Colonic mucosa (tissue), 4 donors: ENCODE results near the gene ERH. TPM values are rescaled to one million over a fixed set of nuclear protein-coding genes. Genes with fewer than 3 reads are reported as not detected.

Experiments
- DNase-seq: peaks from one replicate; pipeline ENCODE4 v3.0.0-alpha.2; 2020
- H3K27ac ChIP-seq: fragments of 200-600 bp; one replicate; pipeline ENCODE4 v1.8.0; 2021
- H3K27me3 ChIP-seq: fragments of 200-600 bp; one replicate; pipeline ENCODE4 v1.8.0; 2021
- H3K36me3 ChIP-seq: fragments of 200-600 bp; one replicate; pipeline ENCODE4 v1.8.0; 2021
- H3K4me1 ChIP-seq: fragments of 200-600 bp; one replicate; pipeline ENCODE4 v1.8.0; 2021; ENCODE audit warnings: mild to moderate bottlenecking
- H3K4me3 ChIP-seq: fragments of 200-600 bp; one replicate; pipeline ENCODE4 v1.8.0; 2021
- H3K9ac ChIP-seq, 2 donors: one replicate each; pipeline ENCODE4 v1.7.0; 2013; ENCODE audit warnings: control low read depth in 2 of 2, low read depth in 2 of 2, low read length in 2 of 2
- H3K9me3 ChIP-seq: fragments of 200-600 bp; one replicate; pipeline ENCODE4 v1.8.0; 2021
- intact Hi-C: fragments of 100-400 bp; cut with DNase I; formaldehyde crosslinking; loops from one replicate; pipeline ENCODE4 v1.14.1; 2022
- total RNA-seq, 2 donors: library from RNA; stranded (reverse); fragmentation: NEBNext Ultra II Directional in 1 of 2; extraction: Animal tissue kit (Norgen Biotek cat#: 25700) in 1 of 2; gene quantifications; one replicate each; pipeline ENCODE4 v1.2.1, GENCODE V29; 2021
- TF ChIP-seq, protein P1 (sequence below): fragments of 200-600 bp; IDR thresholded peaks from one replicate; pipeline ENCODE4 v1.8.0; 2022; ENCODE audit warnings: antibody characterized with exemption, mild to moderate bottlenecking
- donor health status: healthy.
- donor health status: DM: no; HTN: no; CAD: no.
- donor health status: DM: no; HTN: no; CAD: no.

Gene ERH
- total RNA-seq = 100 to 1,000 TPM; 118 to 192 TPM

DNA sequence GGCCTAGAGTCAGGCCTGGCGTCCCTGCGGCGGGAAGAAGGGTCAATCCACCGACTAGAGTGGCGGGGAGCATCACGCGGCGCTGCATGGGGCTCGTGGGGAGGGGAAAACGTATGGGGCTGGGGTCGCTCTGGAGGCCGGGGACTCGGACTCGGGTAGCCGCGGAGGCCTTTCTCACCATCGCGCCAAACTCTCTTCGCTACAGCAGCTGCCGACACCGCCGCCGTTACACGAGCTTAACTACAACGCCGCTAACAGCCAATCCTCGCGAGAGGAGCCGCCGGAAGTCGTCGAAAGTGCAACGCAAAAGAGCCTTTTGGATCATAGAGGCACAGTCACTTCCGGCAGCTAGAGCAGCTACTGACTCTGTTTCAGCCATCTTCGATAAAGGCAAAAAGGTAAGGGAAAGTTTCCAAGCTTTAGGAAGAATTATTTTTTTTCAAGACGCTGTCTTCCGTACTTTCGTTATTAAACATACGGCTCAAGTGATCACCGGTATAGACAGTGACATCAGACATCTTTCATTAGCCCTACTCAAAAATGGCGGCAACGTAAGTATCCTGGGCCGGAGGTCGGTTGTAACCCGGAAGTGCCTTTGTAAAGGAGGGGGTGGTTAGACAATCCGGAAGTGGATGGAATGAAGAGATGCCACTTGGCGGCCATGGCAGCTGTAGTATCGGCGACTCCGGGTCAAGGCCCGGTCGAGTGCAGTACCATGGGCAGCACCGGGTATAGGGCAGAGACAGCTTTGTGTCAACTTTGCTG lies at the start of gene ERH, which contains the start of gene SLC39A9:
ERH (minus strand) TSS at position 247 of the 765 bp plus-strand sequence; CDS start at position 181, 66 bp downstream.
SLC39A9 (plus strand) TSS at position 640 of the 765 bp plus-strand sequence. CDS start 678 bp downstream, outside the sequence.
- H3K4me1 ChIP-seq = peaks cover 30% of the 10 kb centered on the region
- intact Hi-C loops = no loop called here
- peak; percentile 97 for DNase-seq

GRCh38 chr14:69443296-69443805 lies 45.3 kb upstream of the ERH start:
- intact Hi-C loops = no loop called here
- no peak for DNase-seq
- H3K27ac ChIP-seq = no peak overlapping the region
- H3K4me1 ChIP-seq = no peaks in the 10 kb centered on the region
- no peaks in the 10 kb centered on the region for H3K9me3 ChIP-seq
- TF ChIP-seq, protein P1, sequence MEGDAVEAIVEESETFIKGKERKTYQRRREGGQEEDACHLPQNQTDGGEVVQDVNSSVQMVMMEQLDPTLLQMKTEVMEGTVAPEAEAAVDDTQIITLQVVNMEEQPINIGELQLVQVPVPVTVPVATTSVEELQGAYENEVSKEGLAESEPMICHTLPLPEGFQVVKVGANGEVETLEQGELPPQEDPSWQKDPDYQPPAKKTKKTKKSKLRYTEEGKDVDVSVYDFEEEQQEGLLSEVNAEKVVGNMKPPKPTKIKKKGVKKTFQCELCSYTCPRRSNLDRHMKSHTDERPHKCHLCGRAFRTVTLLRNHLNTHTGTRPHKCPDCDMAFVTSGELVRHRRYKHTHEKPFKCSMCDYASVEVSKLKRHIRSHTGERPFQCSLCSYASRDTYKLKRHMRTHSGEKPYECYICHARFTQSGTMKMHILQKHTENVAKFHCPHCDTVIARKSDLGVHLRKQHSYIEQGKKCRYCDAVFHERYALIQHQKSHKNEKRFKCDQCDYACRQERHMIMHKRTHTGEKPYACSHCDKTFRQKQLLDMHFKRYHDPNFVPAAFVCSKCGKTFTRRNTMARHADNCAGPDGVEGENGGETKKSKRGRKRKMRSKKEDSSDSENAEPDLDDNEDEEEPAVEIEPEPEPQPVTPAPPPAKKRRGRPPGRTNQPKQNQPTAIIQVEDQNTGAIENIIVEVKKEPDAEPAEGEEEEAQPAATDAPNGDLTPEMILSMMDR = no peak
- H3K27me3 ChIP-seq = no peaks in the 10 kb centered on the region
- H3K36me3 ChIP-seq = no peaks in the 10 kb centered on the region
- no peak overlapping the region for H3K9ac ChIP-seq
- no peak overlapping the region for H3K4me3 ChIP-seq

More for the DNA sequence above, at the start of gene ERH, which contains the start of gene SLC39A9:
- peak within 1 kb of the TSS; percentile 89 for H3K4me3 ChIP-seq
- peak within 1 kb of the TSS; percentile 87 for H3K27ac ChIP-seq
- H3K9me3 ChIP-seq = no peaks in the 10 kb centered on the region
- peak within 1 kb of the TSS; percentile 84 to 86 for H3K9ac ChIP-seq
- TF ChIP-seq, protein P1 = no peak
- peaks cover 5% of the 10 kb centered on the region for H3K36me3 ChIP-seq
- H3K27me3 ChIP-seq = no peaks in the 10 kb centered on the region

DNA sequence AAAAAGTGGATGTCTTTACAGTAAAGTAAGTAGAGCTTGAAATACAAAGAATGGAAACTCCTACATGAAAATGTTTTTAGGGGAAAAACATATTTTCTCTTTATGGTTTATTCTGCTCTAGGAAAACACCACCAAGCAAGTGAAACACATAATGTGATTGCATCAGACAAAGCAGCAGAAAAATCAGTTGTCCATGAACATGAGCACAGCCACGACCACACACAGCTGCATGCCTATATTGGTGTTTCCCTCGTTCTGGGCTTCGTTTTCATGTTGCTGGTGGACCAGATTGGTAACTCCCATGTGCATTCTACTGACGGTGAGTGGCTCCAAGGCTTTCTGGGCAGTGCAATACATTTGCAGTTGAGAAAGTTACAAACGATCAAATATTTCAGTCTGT lies 43.8 kb upstream of the ERH start:
- H3K9ac ChIP-seq = no peak overlapping the region
- no peaks in the 10 kb centered on the region for H3K36me3 ChIP-seq
- no peaks in the 10 kb centered on the region for H3K4me1 ChIP-seq
- TF ChIP-seq, protein P1 = no peak
- no peaks in the 10 kb centered on the region for H3K27me3 ChIP-seq
- H3K4me3 ChIP-seq = no peak overlapping the region
- intact Hi-C loops = no loop called here
- H3K27ac ChIP-seq = no peak overlapping the region
- DNase-seq = no peak
- H3K9me3 ChIP-seq = no peaks in the 10 kb centered on the region

DNA sequence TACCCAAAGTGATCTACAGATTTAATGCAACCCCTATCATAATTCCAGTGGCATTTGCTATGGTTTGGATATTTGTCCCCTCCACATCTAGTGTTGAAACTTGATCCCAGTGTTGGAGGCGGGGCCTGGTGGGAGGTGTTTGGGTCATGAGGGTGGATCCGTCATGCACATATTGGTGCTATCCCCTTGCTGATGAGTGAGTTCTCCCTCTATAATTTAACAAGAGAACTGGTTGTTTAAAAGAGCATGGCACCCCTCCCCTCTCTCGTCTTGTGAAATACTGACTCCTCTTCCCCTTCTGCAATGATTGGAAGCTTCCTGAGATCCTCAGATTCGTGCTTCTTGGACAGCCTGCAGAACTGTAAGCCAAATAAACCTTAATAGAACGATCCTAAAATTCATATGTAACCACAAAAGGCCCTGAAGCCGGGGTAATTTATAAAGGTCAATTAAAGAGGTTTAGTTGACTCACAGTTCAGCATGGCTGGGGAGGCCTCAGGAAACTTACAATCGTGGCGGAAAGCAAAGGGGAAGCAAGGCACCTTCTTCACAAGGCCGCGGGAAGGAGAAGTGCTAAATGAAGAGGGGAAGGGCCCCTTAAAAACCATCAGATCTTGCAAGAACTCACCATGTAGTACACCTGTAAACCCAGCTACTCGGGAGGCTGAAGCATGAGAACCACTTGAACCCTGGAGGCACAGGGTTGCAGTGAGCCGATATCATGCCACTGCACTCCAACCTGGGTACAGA lies 41.6 kb upstream of the ERH start:
- intact Hi-C loops = no loop called here
- Histone ChIP-seq H3K36me3 (no peaks in the 10 kb centered on the region), H3K4me3 (no peak overlapping the region), H3K4me1 (no peaks in the 10 kb centered on the region), H3K27ac (no peak overlapping the region), H3K9ac (no peak overlapping the region), H3K9me3 (no peaks in the 10 kb centered on the region), H3K27me3 (no peaks in the 10 kb centered on the region)
- DNase-seq = no peak
- TF ChIP-seq, protein P1 = no peak

DNA sequence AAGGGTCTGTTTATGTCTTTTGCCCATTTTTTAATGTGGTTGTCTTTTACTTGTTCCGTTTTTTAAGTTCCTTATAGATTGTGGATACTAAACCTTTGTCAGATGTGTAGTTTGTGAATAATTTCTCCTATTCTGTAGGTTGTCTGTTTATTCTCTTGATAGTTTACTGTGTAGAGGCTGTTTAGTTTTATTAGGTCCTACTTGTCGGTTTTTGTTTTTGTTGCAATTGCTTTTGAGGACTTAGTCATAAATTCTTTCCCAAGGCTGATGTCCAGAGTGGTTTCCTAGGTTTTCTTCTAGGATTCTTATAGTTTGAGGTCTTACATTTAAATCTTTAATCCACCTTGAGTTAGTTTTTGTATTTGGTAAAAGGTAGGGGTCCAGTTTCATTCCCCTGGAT lies 34.3 kb upstream of the ERH start:
- no peaks in the 10 kb centered on the region for H3K9me3 ChIP-seq
- H3K36me3 ChIP-seq = no peaks in the 10 kb centered on the region
- no peak for DNase-seq
- H3K9ac ChIP-seq = no peak overlapping the region
- H3K27ac ChIP-seq = no peak overlapping the region
- no peaks in the 10 kb centered on the region for H3K4me1 ChIP-seq
- intact Hi-C loops = no loop called here
- TF ChIP-seq, protein P1 = no peak
- no peaks in the 10 kb centered on the region for H3K27me3 ChIP-seq
- H3K4me3 ChIP-seq = no peak overlapping the region
